ENCODE measurements around the gene TSPAN9. TPM values are rescaled to one million over a fixed set of nuclear protein-coding genes. Genes with fewer than 3 reads are reported as not detected.

TSPAN9 gene
- polyA plus RNA-seq, 1 experiment, result 67.0 TPM

- Histone ChIP-seq H3K36me3 (ENCODE audit: control insufficient read depth, insufficient read depth, low read length) (no peaks in the 10 kb centered on the region), H3K27me3 (ENCODE audit: control insufficient read depth, insufficient read depth, low read length) (no peaks in the 10 kb centered on the region), H3K4me3 (ENCODE audit: low read depth, low read length) (no peak overlapping the region)
- ChIA-PET CTCF (interaction anchor here (1.2 to 4.8 kb wide), 3 partner anchors 13 to 82 kb away, joined by 3 to 41 read pairs (median 3); no protein-coding TSS in a partner anchor), POLR2A (no interaction called here)
- no peak for TF ChIP-seq CTCF (IDR thresholded peaks at IDR 0.05; ENCODE audit: insufficient read depth, low read depth, low read length)
- DNase-seq (ENCODE audit: low read depth), result no peak
Measured at GRCh38 chr12:3216097-3216496, 138.9 kb downstream of the TSPAN9 start.

- DNase-seq (ENCODE audit: low read depth), result no peak
- no peak for TF ChIP-seq CTCF (IDR thresholded peaks at IDR 0.05; ENCODE audit: insufficient read depth, low read depth, low read length)
- Histone ChIP-seq H3K4me3 (ENCODE audit: low read depth, low read length) (no peak overlapping the region), H3K27me3 (ENCODE audit: control insufficient read depth, insufficient read depth, low read length) (no peaks in the 10 kb centered on the region), H3K36me3 (ENCODE audit: control insufficient read depth, insufficient read depth, low read length) (no peaks in the 10 kb centered on the region)
- POLR2A ChIA-PET, result no interaction called here
- CTCF ChIA-PET, result interaction anchor here (1.0 to 4.8 kb wide), 8 partner anchors 8 to 144 kb away, joined by 3 to 41 read pairs (median 3); no protein-coding TSS in a partner anchor
Measured at GRCh38 chr12:3216726-3217682, 139.8 kb downstream of the TSPAN9 start.

- TF ChIP-seq CTCF (IDR thresholded peaks at IDR 0.05; ENCODE audit: insufficient read depth, low read depth, low read length), result no peak
- DNase-seq (ENCODE audit: low read depth), result no peak
- ChIA-PET CTCF (interaction anchor here (1.0 to 4.8 kb wide), 9 partner anchors 9 to 144 kb away, joined by 3 to 41 read pairs (median 3); no protein-coding TSS in a partner anchor), POLR2A (interaction anchor here (0.7 kb wide), 1 partner anchor 63 kb away, joined by 4 read pairs; no protein-coding TSS in a partner anchor)
- Histone ChIP-seq H3K36me3 (ENCODE audit: control insufficient read depth, insufficient read depth, low read length) (no peaks in the 10 kb centered on the region), H3K4me3 (ENCODE audit: low read depth, low read length) (no peak overlapping the region), H3K27me3 (ENCODE audit: control insufficient read depth, insufficient read depth, low read length) (no peaks in the 10 kb centered on the region)
Measured at GRCh38 chr12:3217683-3218079, 140.5 kb downstream of the TSPAN9 start.

GRCh38 chr12:3218228-3219171, 141.3 kb downstream of the TSPAN9 start:
- ChIA-PET CTCF (interaction anchor here (1.1 to 4.8 kb wide), 9 partner anchors 10 to 145 kb away, joined by 3 to 41 read pairs (median 4); no protein-coding TSS in a partner anchor), POLR2A (interaction anchor here (0.7 kb wide), 1 partner anchor 64 kb away, joined by 4 read pairs; no protein-coding TSS in a partner anchor)
- Histone ChIP-seq H3K4me3 (ENCODE audit: low read depth, low read length) (no peak overlapping the region), H3K36me3 (ENCODE audit: control insufficient read depth, insufficient read depth, low read length) (no peaks in the 10 kb centered on the region), H3K27me3 (ENCODE audit: control insufficient read depth, insufficient read depth, low read length) (no peaks in the 10 kb centered on the region)
- DNase-seq (ENCODE audit: low read depth), result no peak
- TF ChIP-seq CTCF (IDR thresholded peaks at IDR 0.05; ENCODE audit: insufficient read depth, low read depth, low read length), result no peak
